Measurements from ENCODE around the gene GABRB2.

GRCh38 chr5:161403121-161403520, 143.4 kb downstream of the GABRB2 start:
- TF ChIP-seq POLR2A (IDR thresholded peaks at IDR 0.05; ENCODE audit: low read length) (no peak), CTCF (IDR thresholded peaks at IDR 0.05) (no peak), SMC3 (IDR thresholded peaks at IDR 0.05) (no peak), USF2 (IDR thresholded peaks at IDR 0.05) (no peak), KDM5A (IDR thresholded peaks at IDR 0.05) (no peak)
